Measurements from ENCODE around the gene NRDC. TPM values are rescaled to one million over a fixed set of nuclear protein-coding genes. Genes with fewer than 3 reads are reported as not detected.
"Not testable (repeated sequence)": the region's sequence is repeated elsewhere in the genome, so short reads cannot be mapped to it uniquely, and the experiment has no call there.

The NRDC gene
- polyA plus RNA-seq, 1 experiment = 69.2 TPM

DNA sequence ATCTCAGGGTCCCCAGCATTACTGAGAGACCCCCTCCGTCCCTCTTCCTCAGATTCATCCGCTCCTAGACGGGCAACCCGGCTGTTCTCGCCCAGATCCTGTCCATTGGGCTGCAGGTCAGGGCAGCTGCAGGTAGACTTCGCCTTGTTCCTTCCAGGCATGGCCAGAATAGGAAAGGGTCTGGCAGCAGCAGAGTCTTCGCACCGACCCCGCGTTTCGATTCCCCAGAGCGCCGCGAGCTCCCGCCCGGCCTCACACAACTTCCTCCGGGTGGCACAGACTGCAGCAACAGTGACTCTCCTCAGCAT lies 265 bp downstream of the NRDC start:
- TF ChIP-seq, protein P1, sequence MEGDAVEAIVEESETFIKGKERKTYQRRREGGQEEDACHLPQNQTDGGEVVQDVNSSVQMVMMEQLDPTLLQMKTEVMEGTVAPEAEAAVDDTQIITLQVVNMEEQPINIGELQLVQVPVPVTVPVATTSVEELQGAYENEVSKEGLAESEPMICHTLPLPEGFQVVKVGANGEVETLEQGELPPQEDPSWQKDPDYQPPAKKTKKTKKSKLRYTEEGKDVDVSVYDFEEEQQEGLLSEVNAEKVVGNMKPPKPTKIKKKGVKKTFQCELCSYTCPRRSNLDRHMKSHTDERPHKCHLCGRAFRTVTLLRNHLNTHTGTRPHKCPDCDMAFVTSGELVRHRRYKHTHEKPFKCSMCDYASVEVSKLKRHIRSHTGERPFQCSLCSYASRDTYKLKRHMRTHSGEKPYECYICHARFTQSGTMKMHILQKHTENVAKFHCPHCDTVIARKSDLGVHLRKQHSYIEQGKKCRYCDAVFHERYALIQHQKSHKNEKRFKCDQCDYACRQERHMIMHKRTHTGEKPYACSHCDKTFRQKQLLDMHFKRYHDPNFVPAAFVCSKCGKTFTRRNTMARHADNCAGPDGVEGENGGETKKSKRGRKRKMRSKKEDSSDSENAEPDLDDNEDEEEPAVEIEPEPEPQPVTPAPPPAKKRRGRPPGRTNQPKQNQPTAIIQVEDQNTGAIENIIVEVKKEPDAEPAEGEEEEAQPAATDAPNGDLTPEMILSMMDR (IDR thresholded peaks at IDR 0.05; ENCODE audit: insufficient read depth, low read depth, low read length) = no peak
- Histone ChIP-seq H3K4me3 (ENCODE audit: low read depth, low read length) (peak overlapping the region; percentile 99), H3K27me3 (ENCODE audit: control insufficient read depth, insufficient read depth, low read length) (no peaks in the 10 kb centered on the region), H3K36me3 (ENCODE audit: control insufficient read depth, insufficient read depth, low read length) (no peaks in the 10 kb centered on the region; the same call in 1 of the 2 replicates)
- POLR2A ChIA-PET = interaction anchor here (0.5 kb wide), 1 partner anchor 1037 kb away, joined by 3 read pairs; no protein-coding TSS in a partner anchor
- DNase-seq (ENCODE audit: low read depth) = no peak
- CTCF ChIA-PET = interaction anchor here (0.8 kb wide), 1 partner anchor 18 kb away, joined by 3 read pairs; no protein-coding TSS in a partner anchor

DNA sequence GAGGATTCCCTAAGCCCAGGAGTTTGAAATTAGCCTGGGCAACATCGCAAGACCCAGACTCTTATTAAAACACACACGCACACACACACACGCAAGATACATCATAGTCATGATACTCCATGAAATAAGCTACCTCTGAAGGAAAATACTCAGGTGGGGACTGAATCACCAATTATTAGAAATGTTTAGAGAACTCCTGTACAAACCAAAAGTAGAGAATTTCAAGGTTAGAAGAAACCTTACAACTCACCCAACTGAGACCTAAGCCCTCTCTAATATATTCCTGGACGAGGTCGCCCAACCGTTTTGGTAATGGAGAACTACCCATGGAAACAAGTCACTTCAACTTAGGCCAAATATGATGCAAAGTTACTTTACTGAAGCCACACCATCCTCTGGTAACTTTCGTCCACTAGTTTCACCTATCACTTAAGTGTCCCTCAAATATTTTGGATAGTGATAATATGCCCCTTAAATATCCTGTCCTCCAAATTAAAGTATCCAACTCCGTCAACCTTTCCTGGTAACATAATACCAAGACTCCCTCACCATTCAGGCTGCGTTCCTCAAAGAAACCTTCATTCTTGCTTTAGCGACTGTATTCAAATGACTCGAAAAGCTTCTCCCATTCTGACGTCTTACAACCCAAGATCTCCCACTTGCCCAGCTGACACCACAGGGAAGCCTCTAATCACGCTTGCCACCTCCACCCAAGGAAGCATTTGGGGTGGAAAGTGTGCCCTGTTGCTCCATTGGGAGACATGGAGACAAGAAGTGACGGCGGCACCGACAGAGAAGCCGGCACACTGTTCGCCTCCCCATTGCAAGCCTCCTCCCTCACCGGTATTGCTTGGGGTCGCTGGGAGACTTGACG lies 856 bp downstream of the NRDC start:
- CTCF ChIA-PET = interaction anchor here (0.8 kb wide), 2 partner anchors 19 to 122 kb away, joined by 3 read pairs; no protein-coding TSS in a partner anchor
- POLR2A ChIA-PET = interaction anchor here (0.6 kb wide), 1 partner anchor 20 kb away, joined by 3 read pairs; no protein-coding TSS in a partner anchor
- TF ChIP-seq, protein P1 (IDR thresholded peaks at IDR 0.05; ENCODE audit: insufficient read depth, low read depth, low read length) = no peak
- Histone ChIP-seq H3K27me3 (ENCODE audit: control insufficient read depth, insufficient read depth, low read length) (no peaks in the 10 kb centered on the region), H3K36me3 (ENCODE audit: control insufficient read depth, insufficient read depth, low read length) (no peaks in the 10 kb centered on the region; the same call in 1 of the 2 replicates), H3K4me3 (ENCODE audit: low read depth, low read length) (peak overlapping the region; percentile 99)
- no peak for DNase-seq (ENCODE audit: low read depth)

DNA sequence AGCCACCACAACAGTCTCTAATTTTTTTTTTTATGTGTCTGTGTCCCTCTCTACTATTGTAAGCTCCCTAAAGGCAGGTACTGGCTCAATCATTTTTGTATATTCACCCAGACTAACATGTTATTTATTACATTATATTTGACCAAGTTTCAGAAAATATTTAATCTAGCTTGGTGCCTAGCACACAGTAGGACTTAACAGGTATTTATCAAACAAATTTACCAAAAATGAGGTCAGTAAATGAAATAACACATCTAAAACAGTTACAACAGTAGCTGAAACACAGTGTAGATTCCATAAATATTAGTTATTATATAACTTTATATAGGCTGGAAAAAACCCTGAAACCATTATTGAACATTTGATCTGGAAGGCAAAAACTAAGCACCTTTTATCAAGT lies 2.7 kb downstream of the NRDC start:
- no peaks in the 10 kb centered on the region for H3K27me3 ChIP-seq (ENCODE audit: control insufficient read depth, insufficient read depth, low read length)
- no peak for DNase-seq (ENCODE audit: low read depth)
- H3K4me3 ChIP-seq (ENCODE audit: low read depth, low read length) = no peak overlapping the region
- TF ChIP-seq, protein P1 (IDR thresholded peaks at IDR 0.05; ENCODE audit: insufficient read depth, low read depth, low read length) = no peak
- ChIA-PET CTCF (no interaction called here), POLR2A (no interaction called here)
- H3K36me3 ChIP-seq (ENCODE audit: control insufficient read depth, insufficient read depth, low read length) = no peaks in the 10 kb centered on the region; the same call in 1 of the 2 replicates

DNA sequence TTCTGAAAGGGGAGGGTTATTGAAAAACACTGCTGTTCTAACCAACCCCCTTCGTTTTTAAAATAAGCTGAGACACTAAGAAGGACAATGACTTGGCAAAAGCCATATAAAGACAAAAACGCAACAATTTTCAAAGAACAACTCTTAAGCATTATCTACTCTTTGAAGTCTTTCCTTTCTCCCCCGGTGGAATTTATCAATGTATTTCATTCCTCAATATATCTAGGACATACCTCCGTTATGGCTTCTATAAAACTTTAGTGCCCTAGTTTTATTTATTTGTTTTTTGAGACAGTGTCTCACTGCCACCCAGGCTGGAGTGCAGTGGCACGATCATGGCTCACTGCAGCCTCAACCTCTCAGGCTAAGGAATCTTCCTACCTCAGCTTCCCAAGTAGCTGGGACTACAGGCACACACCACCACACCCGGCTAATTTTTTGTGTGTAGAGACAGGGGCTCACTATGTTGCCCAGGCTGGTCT lies 3.2 kb downstream of the NRDC start:
- ChIA-PET POLR2A (no interaction called here), CTCF (no interaction called here)
- no peak overlapping the region for H3K4me3 ChIP-seq (ENCODE audit: low read depth, low read length)
- DNase-seq (ENCODE audit: low read depth) = no peak
- no peaks in the 10 kb centered on the region; the same call in 1 of the 2 replicates for H3K36me3 ChIP-seq (ENCODE audit: control insufficient read depth, insufficient read depth, low read length)
- TF ChIP-seq, protein P1 (IDR thresholded peaks at IDR 0.05; ENCODE audit: insufficient read depth, low read depth, low read length) = no peak
- H3K27me3 ChIP-seq (ENCODE audit: control insufficient read depth, insufficient read depth, low read length) = no peaks in the 10 kb centered on the region

DNA sequence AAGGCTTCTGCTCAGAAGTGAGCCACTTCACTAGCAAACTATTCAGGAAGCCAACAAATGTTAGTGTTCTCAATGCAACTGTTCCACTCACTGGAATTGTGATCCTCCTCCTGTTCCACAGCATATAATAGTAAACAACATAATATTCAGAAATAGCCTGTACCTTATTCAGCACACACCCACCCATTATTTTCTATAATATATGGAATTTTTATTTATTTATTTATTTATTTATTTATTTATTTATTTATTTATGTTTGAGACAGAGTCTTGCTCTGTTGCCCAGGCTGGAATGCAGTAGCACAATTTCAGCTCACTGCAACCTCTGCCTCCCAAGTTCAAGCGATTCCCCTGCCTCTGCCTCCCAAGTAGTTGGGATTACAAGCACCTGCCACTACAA lies 5.3 kb downstream of the NRDC start:
- POLR2A ChIA-PET; H3K4me3 ChIP-seq (ENCODE audit: low read depth, low read length); H3K36me3 ChIP-seq (ENCODE audit: control insufficient read depth, insufficient read depth, low read length); CTCF ChIA-PET; H3K27me3 ChIP-seq (ENCODE audit: control insufficient read depth, insufficient read depth, low read length); DNase-seq (ENCODE audit: low read depth): not testable (repeated sequence)
